ENCODE results near the gene YY1AP1. TPM values are rescaled to one million over a fixed set of nuclear protein-coding genes. Genes with fewer than 3 reads are reported as not detected.
A peak's percentile ranks its signal among the peaks of the same experiment; 100 is the strongest.
"Not testable (repeated sequence)": the region's sequence is repeated elsewhere in the genome, so short reads cannot be mapped to it uniquely, and the experiment has no call there.

The YY1AP1 gene
- total and polyA plus RNA-seq, 2 experiments from 2014 or later: 42.0 to 44.7 TPM

DNA sequence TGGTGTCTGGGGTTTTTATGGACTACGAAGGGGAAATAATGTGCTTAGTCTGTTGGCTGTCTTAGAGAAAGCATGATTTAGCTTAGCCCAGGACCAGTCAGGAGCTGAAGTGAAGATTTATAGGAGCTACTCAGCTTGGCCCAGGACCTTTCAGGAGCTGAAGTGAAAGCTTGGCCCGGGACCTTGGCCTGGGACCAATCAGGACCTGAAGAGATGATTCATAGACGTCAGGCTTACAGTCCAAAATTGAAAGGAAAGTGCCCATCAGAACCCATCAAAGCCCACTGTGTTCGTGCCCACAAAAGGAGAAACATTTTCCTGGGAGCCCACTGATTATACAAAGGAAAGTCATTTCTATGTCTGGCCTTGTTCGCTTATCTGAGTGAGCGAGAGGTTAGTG, 42.9 kb downstream of the YY1AP1 start:
- peak in 1 of 2 donors; percentile 52 for DNase-seq (ENCODE audit: low read depth in 1 of 2, low spot score in 1 of 2)

DNA sequence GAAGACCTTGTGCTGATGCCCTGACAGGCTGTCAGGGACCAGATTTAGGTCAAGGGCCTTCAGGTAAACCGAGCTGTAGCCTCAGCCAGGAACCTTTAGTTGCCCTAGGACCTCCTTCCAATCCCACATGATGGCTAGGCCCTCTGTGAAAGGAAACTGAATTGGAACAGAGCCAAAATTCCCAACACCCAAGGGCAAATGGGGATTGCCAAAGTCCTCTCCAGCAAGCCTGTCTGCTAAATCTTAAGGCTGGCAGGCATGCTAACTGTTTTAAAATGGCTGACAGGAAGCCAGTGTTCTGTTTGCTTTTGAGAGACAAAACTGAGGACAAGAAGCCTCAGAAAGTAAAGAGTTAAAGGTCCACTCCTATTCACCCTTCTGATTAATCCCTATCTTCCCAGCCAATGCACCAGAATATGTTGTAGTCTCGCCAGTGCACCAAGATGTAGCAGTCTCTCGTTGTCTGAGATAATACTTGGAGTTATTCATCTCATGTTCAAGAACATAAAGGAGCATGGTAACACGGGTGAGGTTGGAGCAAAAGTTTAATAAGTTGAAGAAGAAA, 43.5 kb downstream of the YY1AP1 start:
- DNase-seq (ENCODE audit: low read depth in 1 of 2, low spot score in 1 of 2): peak in 1 of 2 donors; percentile 66
- H3K27me3 ChIP-seq: no peaks in the 10 kb centered on the region
- no peak overlapping the region for H3K4me3 ChIP-seq
- H3K27ac ChIP-seq: no peak overlapping the region
- H3K9me3 ChIP-seq (ENCODE audit: low read depth): peaks cover 2% of the 10 kb centered on the region
- TF ChIP-seq, protein P1, sequence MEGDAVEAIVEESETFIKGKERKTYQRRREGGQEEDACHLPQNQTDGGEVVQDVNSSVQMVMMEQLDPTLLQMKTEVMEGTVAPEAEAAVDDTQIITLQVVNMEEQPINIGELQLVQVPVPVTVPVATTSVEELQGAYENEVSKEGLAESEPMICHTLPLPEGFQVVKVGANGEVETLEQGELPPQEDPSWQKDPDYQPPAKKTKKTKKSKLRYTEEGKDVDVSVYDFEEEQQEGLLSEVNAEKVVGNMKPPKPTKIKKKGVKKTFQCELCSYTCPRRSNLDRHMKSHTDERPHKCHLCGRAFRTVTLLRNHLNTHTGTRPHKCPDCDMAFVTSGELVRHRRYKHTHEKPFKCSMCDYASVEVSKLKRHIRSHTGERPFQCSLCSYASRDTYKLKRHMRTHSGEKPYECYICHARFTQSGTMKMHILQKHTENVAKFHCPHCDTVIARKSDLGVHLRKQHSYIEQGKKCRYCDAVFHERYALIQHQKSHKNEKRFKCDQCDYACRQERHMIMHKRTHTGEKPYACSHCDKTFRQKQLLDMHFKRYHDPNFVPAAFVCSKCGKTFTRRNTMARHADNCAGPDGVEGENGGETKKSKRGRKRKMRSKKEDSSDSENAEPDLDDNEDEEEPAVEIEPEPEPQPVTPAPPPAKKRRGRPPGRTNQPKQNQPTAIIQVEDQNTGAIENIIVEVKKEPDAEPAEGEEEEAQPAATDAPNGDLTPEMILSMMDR (IDR thresholded peaks at IDR 0.05; ENCODE audit: low read depth, low read length): no peak
- H3K4me1 ChIP-seq (ENCODE audit: low read depth): no peaks in the 10 kb centered on the region
- H3K36me3 ChIP-seq: no peaks in the 10 kb centered on the region

More for the DNA sequence above, 42.9 kb downstream of the YY1AP1 start:
- H3K9me3 ChIP-seq (ENCODE audit: low read depth): no peaks in the 10 kb centered on the region
- TF ChIP-seq, protein P1 (IDR thresholded peaks at IDR 0.05; ENCODE audit: low read depth, low read length): no peak
- H3K27ac ChIP-seq: no peak overlapping the region
- no peak overlapping the region for H3K4me3 ChIP-seq
- no peaks in the 10 kb centered on the region for H3K36me3 ChIP-seq
- H3K27me3 ChIP-seq: no peaks in the 10 kb centered on the region
- H3K4me1 ChIP-seq (ENCODE audit: low read depth): no peaks in the 10 kb centered on the region

DNA sequence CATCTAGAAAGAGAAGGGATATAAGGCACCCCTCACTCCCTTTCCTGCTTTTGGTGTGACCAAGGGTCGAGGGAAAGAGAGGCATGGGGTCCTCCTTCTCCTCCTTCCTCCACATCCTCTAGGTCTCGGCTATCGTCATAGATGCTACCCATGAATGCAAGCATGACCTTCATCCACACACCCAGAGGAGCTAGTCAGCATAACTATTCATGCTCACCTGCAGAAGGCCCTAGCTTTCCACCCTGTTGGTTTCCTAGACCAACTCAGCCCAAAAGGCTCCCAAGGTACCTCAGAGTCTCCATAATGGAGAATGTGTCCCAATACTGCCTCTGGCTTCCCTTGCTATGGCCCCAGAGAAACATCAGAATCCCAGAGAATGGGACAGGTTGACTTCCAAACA, 45.3 kb downstream of the YY1AP1 start:
- Histone ChIP-seq H3K27ac (no peak overlapping the region), H3K4me1 (ENCODE audit: low read depth) (no peaks in the 10 kb centered on the region), H3K27me3 (no peaks in the 10 kb centered on the region), H3K9me3 (ENCODE audit: low read depth) (peaks cover 2% of the 10 kb centered on the region), H3K4me3 (no peak overlapping the region), H3K36me3 (no peaks in the 10 kb centered on the region)
- TF ChIP-seq, protein P1 (IDR thresholded peaks at IDR 0.05; ENCODE audit: low read depth, low read length): no peak
- DNase-seq (ENCODE audit: low read depth in 1 of 2, low spot score in 1 of 2): no peak

DNA sequence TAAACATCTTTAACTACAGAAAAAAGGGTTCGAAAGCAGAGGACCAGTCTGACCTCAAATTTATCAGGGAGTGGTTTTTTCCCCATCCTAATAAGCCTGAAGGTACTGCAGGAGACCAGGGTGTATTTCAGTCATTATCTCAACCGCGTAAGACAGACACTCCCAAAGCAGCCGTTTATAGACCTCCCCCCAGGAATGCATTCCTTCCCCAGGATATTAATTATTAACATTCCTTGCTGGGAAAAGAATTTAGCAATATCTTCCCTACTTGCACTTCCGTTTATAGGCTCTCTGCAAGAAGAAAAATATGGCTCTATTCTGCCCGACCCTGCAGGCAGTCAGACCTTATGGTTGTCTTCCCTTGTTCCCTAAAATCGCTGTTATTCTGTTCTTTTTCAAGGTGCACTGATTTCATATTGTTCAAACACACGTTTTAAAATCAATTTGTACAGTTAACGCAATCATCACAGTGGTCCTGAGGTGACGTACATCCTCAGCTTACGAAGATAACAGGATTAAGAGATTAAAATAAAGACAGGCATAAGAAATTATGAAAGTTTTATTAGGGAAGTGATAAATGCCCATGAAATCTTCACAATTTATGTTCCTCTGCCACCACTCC, 45.9 kb downstream of the YY1AP1 start:
- not testable (repeated sequence) for H3K36me3 ChIP-seq; DNase-seq (ENCODE audit: low read depth in 1 of 2, low spot score in 1 of 2); H3K27me3 ChIP-seq; H3K4me1 ChIP-seq (ENCODE audit: low read depth); H3K27ac ChIP-seq; H3K4me3 ChIP-seq; H3K9me3 ChIP-seq (ENCODE audit: low read depth)

DNA sequence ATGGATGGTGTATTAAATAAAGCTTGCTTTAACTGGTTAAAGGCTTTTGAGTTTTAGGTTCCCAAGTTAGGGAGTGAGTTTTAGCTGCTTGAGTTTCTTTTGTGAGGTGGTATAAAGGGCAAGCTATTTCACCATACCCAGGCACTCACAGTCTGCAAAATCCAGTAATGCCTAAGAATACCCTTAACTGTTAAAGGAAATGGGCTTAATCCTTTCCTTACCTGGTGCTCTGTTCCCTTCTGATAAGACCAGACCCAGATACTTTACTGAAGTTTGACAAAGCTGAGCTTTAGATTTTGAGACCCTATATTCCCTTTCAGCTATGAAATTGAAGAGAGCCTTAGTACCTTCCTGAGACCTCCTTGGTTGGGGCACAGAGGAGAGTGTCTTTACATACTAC, 48.2 kb downstream of the YY1AP1 start:
- H3K4me1 ChIP-seq (ENCODE audit: low read depth): no peaks in the 10 kb centered on the region
- DNase-seq (ENCODE audit: low read depth in 1 of 2, low spot score in 1 of 2): no peak
- H3K27me3 ChIP-seq: no peaks in the 10 kb centered on the region
- TF ChIP-seq, protein P1 (IDR thresholded peaks at IDR 0.05; ENCODE audit: low read depth, low read length): no peak
- no peak overlapping the region for H3K27ac ChIP-seq
- H3K9me3 ChIP-seq (ENCODE audit: low read depth): peaks cover 2% of the 10 kb centered on the region
- H3K36me3 ChIP-seq: no peaks in the 10 kb centered on the region
- no peak overlapping the region for H3K4me3 ChIP-seq

DNA sequence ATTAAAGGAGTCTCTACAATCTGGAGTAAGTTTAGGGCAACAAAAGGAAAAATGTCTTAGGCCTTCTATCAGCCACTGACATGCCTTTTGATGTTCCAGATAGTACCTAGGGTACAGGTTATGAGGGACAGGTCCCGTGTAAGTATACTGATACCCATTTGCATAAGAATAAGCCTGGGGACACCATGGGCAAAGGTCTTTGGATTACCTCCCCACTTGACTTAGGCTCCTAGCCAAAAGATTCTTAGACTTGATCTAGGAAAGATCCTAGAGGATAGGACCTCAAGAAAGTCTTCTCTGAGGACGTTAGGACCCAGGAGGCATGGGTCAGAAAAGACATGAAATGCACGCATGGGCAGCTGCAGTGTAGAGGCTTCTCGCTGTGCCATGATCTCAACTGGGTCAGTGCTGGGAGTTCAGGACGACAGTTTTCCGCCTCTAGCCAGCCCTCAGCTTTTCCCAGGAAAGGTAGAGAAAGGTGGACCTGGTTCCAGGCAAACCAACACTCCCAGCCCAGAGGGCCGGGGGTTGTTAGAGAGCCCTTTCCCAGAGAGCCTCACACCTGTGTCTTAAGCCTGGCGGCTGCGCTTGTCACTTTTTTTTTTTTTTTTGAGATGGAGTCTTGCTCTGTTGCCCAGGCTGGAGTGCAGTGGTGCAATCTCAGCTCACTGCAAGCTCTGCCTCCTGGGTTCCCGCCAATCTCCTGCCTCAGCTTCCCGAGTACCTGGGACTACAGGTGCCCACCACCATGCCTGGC, 52.0 kb downstream of the YY1AP1 start:
- H3K27me3 ChIP-seq: no peaks in the 10 kb centered on the region
- H3K4me1 ChIP-seq (ENCODE audit: low read depth): no peaks in the 10 kb centered on the region
- H3K9me3 ChIP-seq (ENCODE audit: low read depth): peaks cover 2% of the 10 kb centered on the region
- no peak for DNase-seq (ENCODE audit: low read depth in 1 of 2, low spot score in 1 of 2)
- no peaks in the 10 kb centered on the region for H3K36me3 ChIP-seq
- no peak overlapping the region for H3K4me3 ChIP-seq
- TF ChIP-seq, protein P1 (IDR thresholded peaks at IDR 0.05; ENCODE audit: low read depth, low read length): no peak
- H3K27ac ChIP-seq: no peak overlapping the region

DNA sequence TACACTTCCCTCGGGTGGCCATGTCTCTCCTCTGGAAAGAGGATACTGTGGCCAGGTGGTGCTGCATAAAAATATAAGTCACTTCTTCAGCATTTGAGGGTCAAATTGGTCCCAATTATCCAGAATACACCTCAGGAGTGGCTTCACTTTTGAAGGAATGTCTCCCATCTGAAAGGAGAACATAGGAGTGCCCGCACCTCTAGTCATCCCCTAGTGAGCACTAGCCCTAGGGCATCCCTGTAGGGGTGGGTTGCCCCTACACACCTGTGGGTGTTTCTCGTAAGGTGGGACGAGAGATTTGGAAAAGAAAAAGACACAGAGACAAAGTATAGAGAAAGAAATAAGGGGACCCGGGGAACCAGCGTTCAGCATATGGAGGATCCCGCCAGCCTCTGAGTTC, 62.1 kb downstream of the YY1AP1 start:
- H3K4me1 ChIP-seq (ENCODE audit: low read depth); H3K36me3 ChIP-seq: not testable (repeated sequence)

More for the DNA sequence above, 62.1 kb downstream of the YY1AP1 start:
- not testable (repeated sequence) for H3K27ac ChIP-seq; H3K9me3 ChIP-seq (ENCODE audit: low read depth); DNase-seq (ENCODE audit: low read depth in 1 of 2, low spot score in 1 of 2); H3K27me3 ChIP-seq; H3K4me3 ChIP-seq
